IMR-90 (cell line): ENCODE data around the gene SYDE2. TPM values are rescaled to one million over a fixed set of nuclear protein-coding genes. Genes with fewer than 3 reads are reported as not detected.

Source experiments
- CTCF ChIP-seq: conservative IDR thresholded peaks from 2 replicates; pipeline ENCODE4 v1.5.1; 2012; ENCODE audit warnings: mild to moderate bottlenecking, low read depth, low read length, improper control_type of control experiment
- POLR2A ChIP-seq: IDR thresholded peaks from 2 replicates; pipeline ENCODE4 v1.6.1; 2012; ENCODE audit warnings: mild to moderate bottlenecking, low read depth, low read length
- polyA plus RNA-seq, 3 experiments: library from polyadenylated mRNA; depleted of rRNA; stranded (reverse); fragments of >200 nt; gene quantifications; 2 replicates each; pipeline ENCODE4 v1.2.3, GENCODE V29; 2012; ENCODE audit warnings: low replicate concordance in 1 of 3
- total RNA-seq: library from RNA; depleted of rRNA; stranded (reverse); fragments of >200 nt; gene quantifications from 2 replicates; pipeline ENCODE4 v1.2.3, GENCODE V29; 2012

The SYDE2 gene
- total and polyA plus RNA-seq, 2 of the 4 experiments (the other 2 are of a cell fraction): 1.8 to 10.0 TPM

- TF ChIP-seq CTCF: no peak
- no peak for TF ChIP-seq POLR2A
These were observed 25.0 kb upstream of the SYDE2 start (continued) for GRCh38 chr1:85225624-85226380.
